OCI-LY3 (cell line): Measurements from ENCODE around the gene HACD2.
A peak's percentile ranks its signal among the peaks of the same experiment; 100 is the strongest.
"Not testable (repeated sequence)": the region's sequence is repeated elsewhere in the genome, so short reads cannot be mapped to it uniquely, and the experiment has no call there.

Source experiments
- H2AFZ ChIP-seq: fragments of 200-600, 300-600 bp; shearing (Covaris generic); 2 replicates; pipeline ENCODE4 v1.6.0; 2014; ENCODE audit warnings: antibody characterized with exemption, low read depth, low read length
- H3K27ac ChIP-seq: fragments of 200-600, 300-600 bp; sonication (generic); 2 replicates; pipeline ENCODE4 v1.5.1; 2014; ENCODE audit warnings: mild to moderate bottlenecking, low read length, moderate library complexity, mixed read lengths
- H3K27me3 ChIP-seq: fragments of 200-600, 300-600 bp; sonication (generic); 2 replicates; pipeline ENCODE4 v1.6.1; 2014; ENCODE audit warnings: low read depth, low read length, mixed read lengths
- H3K36me3 ChIP-seq: fragments of 200-600, 300-600 bp; sonication (generic); replicated peaks from 2 replicates; pipeline ENCODE3; 2014; ENCODE audit warnings: low read depth, low read length, mixed read lengths
- H3K4me1 ChIP-seq: fragments of 300-600, 200-600 bp; sonication (generic); 2 replicates; pipeline ENCODE4 v1.6.1; 2014; ENCODE audit warnings: low read length, mixed read lengths
- H3K4me2 ChIP-seq: fragments of 200-600, 300-600 bp; sonication (generic); 2 replicates; pipeline ENCODE4 v1.6.1; 2014; ENCODE audit warnings: low read length, mixed read lengths
- H3K4me3 ChIP-seq: fragments of 300-600, 200-600 bp; sonication (generic); 2 replicates; pipeline ENCODE4 v1.5.1; 2014; ENCODE audit warnings: antibody characterized with exemption, mild to moderate bottlenecking, low read length, moderate library complexity
- H3K79me2 ChIP-seq: fragments of 300-600, 200-600 bp; shearing (Covaris generic); 2 replicates; pipeline ENCODE4 v1.6.1; 2014; ENCODE audit warnings: mild to moderate bottlenecking, low read length, mixed read lengths
- H3K9ac ChIP-seq: fragments of 300-600, 200-600 bp; shearing (Covaris generic); 2 replicates; pipeline ENCODE4 v1.6.0; 2014; ENCODE audit warnings: mild to moderate bottlenecking, low read length, moderate library complexity
- H3K9me3 ChIP-seq: fragments of 200-600, 300-600 bp; shearing (Covaris generic); 2 replicates; pipeline ENCODE4 v1.6.1; 2014; ENCODE audit warnings: low read length, mixed read lengths; ENCODE audit not compliant: insufficient read depth
- H4K20me1 ChIP-seq: fragments of 200-600, 300-600 bp; sonication (generic); 2 replicates; pipeline ENCODE4 v1.6.1; 2016; ENCODE audit warnings: low read length, mixed read lengths; ENCODE audit not compliant: insufficient read depth
- EZH2phosphoT487 ChIP-seq: fragments of 200-600 bp; shearing (Covaris generic); IDR thresholded peaks from 2 replicates; pipeline ENCODE4 v1.6.1; 2018; ENCODE audit warnings: antibody characterized with exemption, mixed run types, low read depth
- TF ChIP-seq, protein P1 (sequence below): fragments of 200-600, 300-600 bp; sonication (generic); IDR thresholded peaks from 2 replicates; pipeline ENCODE4 v1.5.1; 2014; ENCODE audit warnings: antibody characterized with exemption, low read length, low read depth

HACD2 gene

DNA sequence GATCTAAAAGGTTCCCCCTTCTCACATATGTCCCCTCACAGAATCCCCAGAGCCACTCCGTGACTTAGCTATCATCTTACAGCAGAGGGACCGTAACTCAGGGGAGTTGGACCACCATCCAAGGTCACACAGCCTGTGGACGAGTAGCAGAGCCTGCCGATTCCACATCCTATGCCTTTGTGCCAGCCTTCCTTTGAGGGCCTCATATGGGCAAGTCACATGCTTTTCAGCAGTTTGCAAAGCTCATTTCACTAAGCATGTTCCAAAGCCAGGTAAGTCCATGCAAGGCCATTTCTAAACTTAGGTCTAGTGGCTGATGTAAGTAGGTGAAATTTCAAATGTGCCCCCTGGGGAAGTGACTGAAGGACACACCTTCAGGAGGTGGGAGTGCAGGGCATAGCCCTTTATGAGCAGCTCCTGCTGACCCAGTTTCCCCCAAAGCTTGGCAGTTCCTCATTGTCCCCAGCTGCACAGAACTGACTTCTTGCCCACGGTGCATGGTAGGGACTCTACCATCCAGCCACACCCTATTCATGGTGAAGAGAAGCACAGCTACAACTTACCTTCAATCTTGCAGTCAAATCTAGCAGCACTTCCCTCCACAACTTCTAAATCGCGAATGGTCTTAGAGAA is 33.3 kb upstream of the HACD2 start:
- Histone ChIP-seq H3K27me3 (no peaks in the 10 kb centered on the region), H3K4me1 (peaks cover 19% of the 10 kb centered on the region), H4K20me1 (no peaks in the 10 kb centered on the region), H3K4me2 (peak overlapping the region; percentile 43), H3K4me3 (no peak overlapping the region), H3K9ac (no peak overlapping the region), H3K36me3 (no peaks in the 10 kb centered on the region), H2AFZ (no peak overlapping the region), H3K27ac (peak overlapping the region; percentile 54), H3K9me3 (no peaks in the 10 kb centered on the region), H3K79me2 (no peaks in the 10 kb centered on the region)
- TF ChIP-seq, protein P1, sequence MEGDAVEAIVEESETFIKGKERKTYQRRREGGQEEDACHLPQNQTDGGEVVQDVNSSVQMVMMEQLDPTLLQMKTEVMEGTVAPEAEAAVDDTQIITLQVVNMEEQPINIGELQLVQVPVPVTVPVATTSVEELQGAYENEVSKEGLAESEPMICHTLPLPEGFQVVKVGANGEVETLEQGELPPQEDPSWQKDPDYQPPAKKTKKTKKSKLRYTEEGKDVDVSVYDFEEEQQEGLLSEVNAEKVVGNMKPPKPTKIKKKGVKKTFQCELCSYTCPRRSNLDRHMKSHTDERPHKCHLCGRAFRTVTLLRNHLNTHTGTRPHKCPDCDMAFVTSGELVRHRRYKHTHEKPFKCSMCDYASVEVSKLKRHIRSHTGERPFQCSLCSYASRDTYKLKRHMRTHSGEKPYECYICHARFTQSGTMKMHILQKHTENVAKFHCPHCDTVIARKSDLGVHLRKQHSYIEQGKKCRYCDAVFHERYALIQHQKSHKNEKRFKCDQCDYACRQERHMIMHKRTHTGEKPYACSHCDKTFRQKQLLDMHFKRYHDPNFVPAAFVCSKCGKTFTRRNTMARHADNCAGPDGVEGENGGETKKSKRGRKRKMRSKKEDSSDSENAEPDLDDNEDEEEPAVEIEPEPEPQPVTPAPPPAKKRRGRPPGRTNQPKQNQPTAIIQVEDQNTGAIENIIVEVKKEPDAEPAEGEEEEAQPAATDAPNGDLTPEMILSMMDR: no peak
- TF ChIP-seq EZH2phosphoT487: no peak

DNA sequence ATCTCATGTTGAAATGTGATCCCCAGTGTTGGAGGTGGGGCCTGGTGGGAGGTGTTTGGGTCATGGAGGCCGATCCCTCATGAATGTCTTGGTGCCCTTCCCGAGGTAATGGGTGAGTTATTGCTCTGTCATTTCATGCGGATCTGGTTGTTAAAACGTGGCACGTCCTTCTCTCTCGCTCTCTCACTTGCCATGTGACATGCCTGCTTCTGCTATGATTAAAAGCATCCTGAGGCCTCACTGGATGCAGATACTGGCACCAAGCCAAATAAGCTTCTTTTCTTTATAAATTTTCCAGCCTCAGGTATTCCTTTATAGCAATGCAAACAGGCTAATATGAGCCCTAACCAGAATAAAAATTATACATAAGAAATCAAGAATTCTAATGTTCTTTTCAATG is 31.7 kb upstream of the HACD2 start:
- Histone ChIP-seq H2AFZ (no peak overlapping the region), H4K20me1 (no peaks in the 10 kb centered on the region), H3K4me1 (peaks cover 19% of the 10 kb centered on the region), H3K27ac (no peak overlapping the region), H3K27me3 (no peaks in the 10 kb centered on the region), H3K4me3 (no peak overlapping the region), H3K9ac (no peak overlapping the region), H3K36me3 (no peaks in the 10 kb centered on the region), H3K4me2 (no peak overlapping the region), H3K79me2 (no peaks in the 10 kb centered on the region), H3K9me3 (no peaks in the 10 kb centered on the region)
- TF ChIP-seq, protein P1: no peak
- TF ChIP-seq EZH2phosphoT487: no peak

DNA sequence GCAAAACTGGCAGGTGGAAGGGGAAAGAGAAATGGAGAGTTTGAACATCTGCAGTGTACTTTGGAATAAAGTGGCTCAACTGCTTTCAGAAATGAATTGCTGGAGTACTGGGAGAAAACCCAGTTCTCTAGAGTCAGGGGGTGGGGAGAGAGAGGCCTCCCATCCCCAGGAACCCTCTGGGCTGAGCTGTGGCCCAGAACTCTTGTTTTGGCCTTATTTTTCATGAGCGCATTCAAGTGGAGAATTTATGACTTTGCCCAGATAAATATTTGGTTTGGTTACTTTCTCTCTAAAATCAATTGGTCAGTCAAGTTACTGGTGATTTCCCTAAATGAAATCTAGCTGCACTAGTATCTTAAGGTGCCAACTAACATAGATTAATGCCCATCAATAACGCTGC is 28.7 kb upstream of the HACD2 start:
- TF ChIP-seq EZH2phosphoT487: no peak
- TF ChIP-seq, protein P1: no peak

DNA sequence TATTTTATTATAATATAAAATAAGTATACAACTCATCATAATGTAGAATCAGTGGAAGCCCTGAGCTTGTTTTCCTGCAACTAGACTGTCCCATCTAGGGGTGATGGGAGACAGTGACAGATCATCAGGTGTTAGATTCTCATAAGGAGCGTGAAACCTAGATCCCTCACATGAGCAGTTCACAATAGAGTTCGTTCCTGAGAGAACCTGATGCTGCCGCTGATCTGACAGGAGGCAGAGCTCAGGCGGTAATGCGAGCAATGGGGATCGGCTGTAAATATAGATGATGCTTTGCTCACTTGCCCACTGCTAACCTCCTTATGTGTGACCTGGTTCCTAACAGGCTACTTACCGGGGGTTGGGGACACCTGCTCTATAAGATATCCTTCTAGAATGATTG is 26.8 kb upstream of the HACD2 start:
- not testable (repeated sequence) for H3K9ac ChIP-seq, H3K27ac ChIP-seq, H3K4me2 ChIP-seq, H4K20me1 ChIP-seq, H3K4me1 ChIP-seq, H3K9me3 ChIP-seq, H3K79me2 ChIP-seq, H2AFZ ChIP-seq, H3K27me3 ChIP-seq, H3K36me3 ChIP-seq, H3K4me3 ChIP-seq

More for the DNA sequence above, 28.7 kb upstream of the HACD2 start:
- no peak overlapping the region for H3K4me2 ChIP-seq
- no peaks in the 10 kb centered on the region for H3K9me3 ChIP-seq
- no peaks in the 10 kb centered on the region for H3K79me2 ChIP-seq
- H3K27me3 ChIP-seq: no peaks in the 10 kb centered on the region
- no peak overlapping the region for H3K4me3 ChIP-seq
- H4K20me1 ChIP-seq: no peaks in the 10 kb centered on the region
- H3K9ac ChIP-seq: no peak overlapping the region
- no peak overlapping the region for H2AFZ ChIP-seq
- H3K36me3 ChIP-seq: peaks cover 3% of the 10 kb centered on the region
- H3K27ac ChIP-seq: no peak overlapping the region
- H3K4me1 ChIP-seq: peaks cover 16% of the 10 kb centered on the region
